Head of caudate nucleus (tissue), 42 donors: ENCODE data around the gene HTR4.

Experiments
- DNase-seq, 42 donors: peaks; one replicate each; pipeline versions ENCODE4 v3.0.0 to v3.0.0-alpha.2; 2020 to 2021; ENCODE audit warnings: mixed read lengths in 7 of 42
- intact Hi-C: fragments of 100-400 bp; cut with DNase I; formaldehyde crosslinking; loops from one replicate; pipeline ENCODE4 v1.15.0; 2022

The HTR4 gene

DNA sequence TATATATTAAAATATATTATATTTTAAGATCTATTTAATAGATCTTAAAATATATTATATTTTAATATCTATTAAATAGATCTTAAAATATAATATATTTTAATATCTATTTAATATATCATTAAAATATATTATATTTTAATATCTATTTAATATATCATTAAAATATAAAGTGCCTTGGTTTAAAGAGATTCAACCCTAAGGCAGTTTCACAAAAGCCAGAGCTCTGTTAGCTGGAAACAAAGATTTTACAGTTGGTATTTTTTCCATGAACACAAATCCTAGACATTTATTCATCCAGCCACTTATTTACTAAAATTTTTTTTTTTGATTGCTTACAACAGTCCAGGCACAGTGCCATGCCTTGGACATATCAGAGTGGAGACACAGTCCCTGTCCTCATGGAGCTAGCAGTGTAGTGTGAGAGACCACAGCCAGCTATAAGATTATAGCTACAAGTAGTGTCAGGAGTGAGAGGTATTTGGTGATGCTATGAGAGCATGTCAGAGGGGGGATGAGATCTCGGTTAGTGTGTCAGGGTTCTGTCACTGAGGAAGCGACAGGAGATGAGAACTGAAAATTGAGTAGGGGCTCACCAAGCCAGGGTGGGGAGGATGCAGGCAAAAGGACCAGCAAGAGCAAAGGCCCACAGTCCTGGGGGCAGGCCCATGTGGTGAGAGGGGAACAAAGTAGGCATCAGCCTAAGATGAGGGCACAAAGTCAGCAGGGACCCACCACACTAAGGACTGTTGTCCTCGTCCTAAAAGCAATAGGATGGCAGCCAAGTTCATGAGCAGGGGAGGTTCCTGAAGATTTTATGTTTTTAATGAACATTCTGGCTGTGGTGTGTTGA is 196.1 kb downstream of the HTR4 start:
- intact Hi-C loops = no loop called here

DNA sequence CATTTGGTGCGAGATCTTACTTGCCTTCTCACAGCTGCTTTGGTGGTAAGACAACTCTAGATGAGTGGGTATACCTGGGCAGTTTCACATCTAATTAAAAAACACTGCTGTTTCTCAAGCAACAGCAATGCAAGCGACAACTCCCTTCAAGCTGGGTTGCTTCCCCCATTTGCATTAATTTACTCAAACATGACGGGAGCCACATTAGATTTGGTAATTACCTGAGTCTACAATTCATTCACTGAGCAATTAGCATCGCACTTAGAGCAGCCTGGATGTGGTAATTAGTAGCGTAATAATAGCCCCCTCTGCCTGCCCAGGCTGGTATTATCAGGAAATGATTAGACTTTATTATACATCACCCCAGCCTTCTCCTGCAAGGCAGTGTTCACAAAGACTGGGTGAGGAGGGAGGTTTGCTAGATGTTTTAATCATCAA is 197.1 kb downstream of the HTR4 start:
- peak in 2 of 42 donors; percentile 21 to 57 for DNase-seq
- intact Hi-C loops = no loop called here

More for the DNA sequence above, 196.1 kb downstream of the HTR4 start:
- DNase-seq = no peak

DNA sequence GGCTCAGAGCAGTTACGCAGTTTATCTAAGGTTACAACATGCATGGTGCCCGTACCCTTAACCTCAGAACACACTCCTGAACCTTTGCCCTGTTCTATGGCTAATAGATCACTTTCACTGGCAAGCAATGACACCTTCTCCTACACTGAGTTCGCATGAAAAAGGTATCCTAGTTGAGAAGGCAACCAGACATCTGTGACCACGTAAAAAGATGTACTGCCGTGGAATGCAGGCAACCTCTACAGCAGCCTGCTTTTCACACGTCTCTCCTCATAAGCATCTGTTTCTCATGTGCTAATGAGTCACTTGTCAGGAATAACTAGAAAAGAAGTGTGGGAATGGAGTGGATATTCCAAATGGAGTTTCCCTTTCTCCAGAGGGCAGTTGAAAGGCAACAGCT is 199.1 kb downstream of the HTR4 start:
- DNase-seq = peak in 1 of 42 donors; percentile 25
- intact Hi-C loops = no loop called here

DNA sequence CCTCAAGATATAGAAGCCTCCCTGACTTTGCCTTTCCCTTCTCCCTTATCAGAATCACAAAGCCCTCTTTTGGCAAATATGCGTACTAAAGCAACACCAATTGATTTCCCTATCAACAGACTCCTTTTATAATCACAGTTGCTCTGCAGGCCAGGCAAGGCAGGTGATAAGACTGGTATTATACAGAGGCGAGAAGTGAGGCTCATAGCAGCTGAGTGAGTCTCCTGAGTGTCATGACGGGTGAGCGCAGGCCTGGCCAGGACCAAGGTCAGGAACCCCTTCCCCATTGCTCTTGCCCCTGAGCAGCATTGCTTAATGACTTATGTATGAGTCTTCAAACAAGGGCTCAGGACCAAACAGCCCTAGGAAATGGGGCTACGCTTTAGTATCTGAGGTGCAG is 199.8 kb downstream of the HTR4 start:
- intact Hi-C loops = no loop called here
- no peak for DNase-seq

DNA sequence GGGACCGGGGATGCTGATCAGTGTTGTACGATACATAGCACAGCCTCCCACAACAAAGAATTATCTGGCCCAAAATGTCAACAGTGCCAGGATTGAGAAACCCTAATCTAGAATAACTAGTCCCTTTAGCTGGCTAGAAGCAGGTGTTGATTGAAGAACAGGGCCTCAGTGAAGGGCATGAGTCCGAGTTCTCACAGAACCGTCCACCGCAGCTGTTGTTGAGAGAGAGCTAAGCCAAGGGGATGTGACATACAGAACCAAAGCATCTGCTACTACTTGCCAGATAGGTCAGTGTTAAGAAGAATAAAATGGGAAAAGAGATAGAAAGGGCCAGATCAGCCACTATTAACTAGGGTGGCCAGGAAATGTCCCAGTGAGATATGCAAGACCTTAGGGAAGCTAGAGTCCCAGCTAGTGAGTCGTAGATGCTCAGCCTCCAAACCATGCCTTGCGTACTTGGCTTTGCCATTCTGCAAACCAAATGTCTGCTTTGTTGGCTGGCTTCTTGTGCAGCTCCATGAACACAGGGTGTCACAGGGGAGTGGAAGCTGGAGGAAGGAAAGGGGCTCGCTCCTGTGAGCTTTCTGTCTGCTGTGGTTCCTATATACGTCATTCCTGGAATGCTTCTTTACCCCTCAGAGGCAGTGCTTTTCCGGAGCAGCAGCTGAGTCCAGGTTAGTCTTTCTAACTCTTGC is 201.7 kb downstream of the HTR4 start:
- intact Hi-C loops = no loop called here
- no peak for DNase-seq

DNA sequence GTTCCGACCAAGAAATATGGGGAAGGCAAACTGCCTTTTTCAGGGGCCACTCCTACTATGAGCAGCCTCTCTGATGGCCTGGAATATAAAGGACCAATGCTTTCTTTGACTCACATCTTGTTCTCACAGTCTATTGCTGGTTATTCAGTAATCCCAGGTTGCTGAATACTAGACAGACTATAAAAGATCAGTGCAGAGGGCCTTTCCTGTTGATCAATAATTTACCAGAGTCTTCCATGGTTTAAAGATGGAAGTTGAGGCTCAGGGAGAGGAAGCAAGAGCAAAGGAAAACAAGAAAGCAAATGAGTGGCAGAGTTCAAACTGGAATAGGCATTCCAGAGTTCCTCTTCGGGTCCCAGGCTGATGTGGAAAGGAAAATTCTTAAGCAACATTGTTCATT is 207.7 kb downstream of the HTR4 start:
- DNase-seq = no peak

DNA sequence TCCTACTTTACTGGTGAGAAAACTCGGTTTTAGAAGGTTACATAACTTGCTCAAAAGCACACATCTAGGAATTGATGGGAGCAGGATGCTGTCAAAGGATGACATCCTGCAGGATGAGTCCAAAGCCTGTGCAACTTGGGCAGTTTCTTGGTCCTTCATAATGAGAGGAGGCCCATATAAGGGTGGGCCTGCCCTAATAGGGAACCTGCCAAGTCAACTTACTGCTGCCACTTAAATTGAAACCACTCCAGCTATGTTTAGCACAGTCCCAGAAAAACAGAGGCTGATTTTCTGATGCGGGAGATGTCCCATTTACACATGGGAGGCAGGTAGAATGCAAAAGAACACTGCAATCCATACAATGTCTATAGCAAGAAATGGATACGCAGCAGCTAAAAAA is 208.7 kb downstream of the HTR4 start:
- no peak for DNase-seq
- intact Hi-C loops = no loop called here

More for the DNA sequence above, 207.7 kb downstream of the HTR4 start:
- intact Hi-C loops = no loop called here

DNA sequence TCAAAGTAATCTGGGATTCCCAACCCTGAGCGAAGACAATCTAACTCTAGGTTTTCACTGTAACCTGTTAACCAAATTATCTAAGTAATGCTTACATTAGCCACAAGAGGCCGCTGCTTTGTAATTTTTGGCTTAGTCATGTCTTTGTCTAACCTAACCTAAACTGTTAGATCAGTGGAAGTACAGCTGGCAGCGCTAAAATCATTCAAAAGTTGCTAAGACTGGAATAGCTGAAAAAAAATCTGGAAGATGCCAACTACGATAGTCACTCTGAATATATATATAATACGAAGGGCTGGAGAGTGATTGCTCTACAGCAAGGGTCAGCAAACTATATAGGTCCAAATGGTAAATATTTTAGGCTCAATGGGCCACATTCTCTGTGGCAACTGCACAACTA is 210.3 kb downstream of the HTR4 start:
- intact Hi-C loops = loop anchor here (5.0 kb wide), 1 partner anchor 288 kb away; no protein-coding TSS in a partner anchor
- DNase-seq = peak in 29 of 42 donors; percentile 9 to 88 (median 67)

DNA sequence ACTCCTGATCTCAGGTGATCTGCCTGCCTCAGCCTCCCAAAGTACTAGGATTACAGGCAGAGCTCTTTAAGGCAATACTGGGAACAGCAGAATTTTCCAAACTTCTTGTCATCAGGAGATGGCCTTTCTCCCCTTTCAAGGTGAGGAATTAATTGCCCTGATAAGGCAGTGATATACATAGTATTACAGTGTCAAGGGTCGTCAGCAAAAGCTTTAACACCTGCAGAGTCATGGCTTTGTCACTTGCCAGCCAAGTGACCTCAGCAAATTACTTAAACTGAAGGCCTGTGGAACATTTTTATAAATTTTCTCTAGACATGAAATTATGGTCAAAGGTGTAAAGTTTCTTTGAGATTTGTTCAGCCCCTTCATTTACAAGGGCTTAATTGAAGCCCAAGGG is 211.1 kb downstream of the HTR4 start:
- intact Hi-C loops = loop anchor here (5.0 kb wide), 1 partner anchor 289 kb away; no protein-coding TSS in a partner anchor
- no peak for DNase-seq

DNA sequence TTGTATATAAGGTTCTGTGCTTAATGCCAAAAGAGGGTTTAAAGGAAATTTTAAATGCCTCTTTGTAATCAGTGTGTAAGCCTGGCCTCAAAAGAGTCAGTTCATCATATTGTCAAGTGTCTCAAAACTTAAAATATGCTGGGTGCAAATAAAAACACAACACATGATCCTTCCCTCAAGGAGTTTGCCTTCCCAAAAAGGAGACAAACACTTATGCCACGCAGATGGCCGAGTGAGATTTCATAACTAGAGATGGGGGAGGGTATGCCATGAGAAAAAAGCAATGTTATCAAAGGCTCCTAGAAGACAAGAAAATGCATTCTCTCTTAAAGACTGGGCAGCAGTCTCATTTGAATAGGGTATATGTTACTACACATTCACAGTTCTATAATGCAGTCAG is 215.4 kb downstream of the HTR4 start:
- no peak for DNase-seq
- intact Hi-C loops = no loop called here

DNA sequence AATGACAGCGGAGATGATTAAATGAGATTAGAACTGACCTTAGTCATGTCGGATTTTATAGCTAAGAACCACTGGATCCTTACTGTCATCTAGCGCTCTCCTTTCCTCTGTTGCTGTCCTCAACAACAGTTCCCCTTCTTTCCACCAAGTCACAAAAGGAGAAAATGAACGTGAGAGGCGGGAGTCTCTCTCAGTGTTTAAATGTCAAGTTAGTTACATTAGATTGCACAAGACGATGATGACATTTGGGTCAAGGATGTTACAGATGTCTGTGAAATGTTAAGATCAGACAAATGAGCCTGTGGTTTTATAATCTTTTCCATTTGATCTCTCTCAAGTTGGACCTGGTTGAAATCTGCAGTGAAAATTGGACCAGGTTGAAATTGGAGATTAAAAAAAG is 217.1 kb downstream of the HTR4 start:
- no peak for DNase-seq
- intact Hi-C loops = no loop called here

DNA sequence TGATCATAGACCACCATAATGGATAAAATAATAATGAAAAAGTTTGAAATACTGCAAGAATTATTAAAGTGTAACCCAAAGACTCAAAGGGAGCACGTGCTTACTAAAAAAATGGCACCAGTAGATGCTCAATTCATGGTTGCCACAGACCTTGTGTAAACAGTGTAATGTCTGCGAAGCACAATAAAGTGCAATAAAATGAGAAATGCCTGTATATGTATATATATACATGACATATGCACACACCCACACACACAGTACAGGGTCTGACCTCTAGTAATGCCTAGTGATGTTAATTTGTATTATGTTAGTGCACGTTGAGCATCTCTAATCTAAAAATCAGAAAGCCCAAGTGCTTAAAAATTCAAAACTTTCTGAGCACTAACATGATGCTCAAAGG is 218.3 kb downstream of the HTR4 start:
- intact Hi-C loops = no loop called here
- DNase-seq = no peak

DNA sequence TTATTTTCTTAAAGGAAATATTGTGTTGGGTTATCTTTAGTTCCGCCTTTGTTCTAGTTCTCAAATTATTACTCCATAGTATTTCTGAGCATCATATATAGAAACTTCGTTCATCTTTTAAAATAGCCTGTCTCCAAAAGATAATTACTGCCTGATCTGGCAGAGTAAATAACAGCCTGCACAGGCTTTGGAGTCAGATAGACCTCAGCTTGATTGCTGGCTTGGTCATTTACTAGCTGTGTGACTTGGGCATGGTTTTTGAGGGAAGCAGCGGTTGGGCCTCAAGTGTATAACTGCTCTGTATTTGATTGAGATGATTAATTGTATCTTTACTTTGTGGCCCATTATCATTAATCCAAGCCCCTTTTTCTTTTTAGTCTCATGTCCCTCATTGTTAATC is 220.5 kb downstream of the HTR4 start:
- intact Hi-C loops = no loop called here
- DNase-seq = no peak
